GM19438 (cell line): ENCODE data around the gene TXNIP.

Experiments
- ATAC-seq: cut with Tn5 transposase; IDR thresholded peaks from one replicate; pipeline ENCODE4 v1.9.1; 2021; ENCODE audit warnings: low read depth; ENCODE audit not compliant: unreplicated experiment

Gene TXNIP

GRCh38 chr1:146012703-146013558 is 16.6 kb upstream of the TXNIP start:
- no peak for ATAC-seq

- ATAC-seq: no peak
These were observed 13.9 kb upstream of the TXNIP start for GRCh38 chr1:146010126-146010738.

GRCh38 chr1:146007489-146008133 is 11.2 kb upstream of the TXNIP start:
- no peak for ATAC-seq

GRCh38 chr1:146001709-146002108 is 5.3 kb upstream of the TXNIP start:
- no peak for ATAC-seq

- ATAC-seq: no peak
These were observed 3.1 kb upstream of the TXNIP start for GRCh38 chr1:145999321-146000024.

- no peak for ATAC-seq
These were observed 1.3 kb upstream of the TXNIP start for GRCh38 chr1:145997718-145998023.

- peak; percentile 55 for ATAC-seq
These were observed 788 bp upstream of the TXNIP start for GRCh38 chr1:145997016-145997717.

- ATAC-seq: no peak
These were observed 381 bp downstream of the TXNIP start for GRCh38 chr1:145995964-145996432.

GRCh38 chr1:145995148-145995881 is 1.1 kb downstream of the TXNIP start:
- ATAC-seq: no peak

GRCh38 chr1:145994391-145995120 is 1.8 kb downstream of the TXNIP start:
- ATAC-seq: no peak

- ATAC-seq: no peak
These were observed 2.6 kb downstream of the TXNIP start for GRCh38 chr1:145993618-145994390.

- ATAC-seq: no peak
These were observed 3.3 kb downstream of the TXNIP start for GRCh38 chr1:145992958-145993617.

- no peak for ATAC-seq
These were observed 3.9 kb downstream of the TXNIP start for GRCh38 chr1:145992502-145992936.

GRCh38 chr1:145991735-145992412 is 4.5 kb downstream of the TXNIP start:
- ATAC-seq: no peak

- ATAC-seq: no peak
These were observed 6.0 kb downstream of the TXNIP start for GRCh38 chr1:145990249-145990855.

- ATAC-seq: no peak
These were observed 7.6 kb downstream of the TXNIP start for GRCh38 chr1:145988773-145989172.

- ATAC-seq: no peak
These were observed 8.5 kb downstream of the TXNIP start for GRCh38 chr1:145987926-145988325.
